WTC11 (cell line): ENCODE data around the gene SELENBP1.
A peak's percentile ranks its signal among the peaks of the same experiment; 100 is the strongest.

Source experiments
- CTCF ChIP-seq: fragments of 200-600 bp; IDR thresholded peaks from 2 replicates; pipeline ENCODE4 v1.8.0; 2022; ENCODE audit warnings: antibody characterized with exemption
- ZNF121 ChIP-seq: sonication (generic); formaldehyde crosslinking; IDR thresholded peaks from 2 replicates; pipeline ENCODE4 v1.8.0; 2023; ENCODE audit warnings: missing genetic modification reagents

- TF ChIP-seq CTCF (no peak), ZNF121 (peak; percentile 89; the same call in 1 of the 2 replicates)
Observed at GRCh38 chr1:151419819-151420218, 47.3 kb upstream of the SELENBP1 start.
